HCT116 (cell line): ENCODE data around the gene DNLZ.

ENCODE experiments used
- ATF3 ChIP-seq: IDR thresholded peaks from 2 replicates; pipeline ENCODE4 v1.6.1; 2012
- CTCF ChIP-seq, 3 experiments: fragments of 200-600 bp in 1 of 3; sonication (generic) in 1 of 3; IDR thresholded peaks in 2 of 3; conservative IDR thresholded peaks in 1 of 3; 2 replicates each; pipeline ENCODE4 v1.5.1; 2012 to 2017; ENCODE audit warnings: low read depth in 2 of 3, low read length in 2 of 3, antibody characterized with exemption in 1 of 3, borderline replicate concordance in 1 of 3, control low read depth in 1 of 3, mild to moderate bottlenecking in 1 of 3, mixed read lengths in 1 of 3, mixed run types in 1 of 3, moderate library complexity in 1 of 3; ENCODE audit not compliant: insufficient read depth in 1 of 3
- EZH2 ChIP-seq: fragments of 200-600 bp; sonication (generic); IDR thresholded peaks from 2 replicates; pipeline ENCODE4 v1.6.1; 2017; ENCODE audit warnings: antibody characterized with exemption, mixed run types
- POLR2A ChIP-seq: IDR thresholded peaks from 2 replicates; pipeline ENCODE4 v1.7.0; 2011; ENCODE audit warnings: borderline replicate concordance; ENCODE audit not compliant: insufficient read depth, insufficient read length; ENCODE audit errors: extremely low read depth
- POLR2AphosphoS5 ChIP-seq: IDR thresholded peaks from 2 replicates; pipeline ENCODE4 v1.6.1; 2011; ENCODE audit warnings: mild to moderate bottlenecking, low read depth, low read length, moderate library complexity
- YY1 ChIP-seq: IDR thresholded peaks from 2 replicates; pipeline ENCODE4 v1.6.1; 2011; ENCODE audit warnings: low read length, low read depth, moderate library complexity, mild to moderate bottlenecking; ENCODE audit not compliant: insufficient replicate concordance; ENCODE audit errors: extremely low read depth

GRCh38 chr9:136386018-136386417 is 22.5 kb upstream of the DNLZ start:
- TF ChIP-seq YY1 = no peak
- no peak for TF ChIP-seq ATF3
- no peak for TF ChIP-seq CTCF (IDR thresholded peaks at IDR 0.05 in 2 of 3, conservative IDR thresholded peaks at IDR 0.05 in 1 of 3; ENCODE audit: borderline replicate concordance in 1 of 3, insufficient read depth in 1 of 3, low read depth in 2 of 3, low read length in 2 of 3)
- no peak for TF ChIP-seq EZH2
- TF ChIP-seq POLR2AphosphoS5 = no peak
- TF ChIP-seq POLR2A = no peak
